SHP77 treated with DMSO at 0.1 percent for 48 hours (cell line): ENCODE measurements around the gene DSG1.
"Not testable (repeated sequence)": the region's sequence is repeated elsewhere in the genome, so short reads cannot be mapped to it uniquely, and the experiment has no call there.

Experiments
- DNase-seq: peaks from one replicate; lab custom pipeline; 2025; lab: John Stamatoyannopoulos, UW

Gene DSG1

DNA sequence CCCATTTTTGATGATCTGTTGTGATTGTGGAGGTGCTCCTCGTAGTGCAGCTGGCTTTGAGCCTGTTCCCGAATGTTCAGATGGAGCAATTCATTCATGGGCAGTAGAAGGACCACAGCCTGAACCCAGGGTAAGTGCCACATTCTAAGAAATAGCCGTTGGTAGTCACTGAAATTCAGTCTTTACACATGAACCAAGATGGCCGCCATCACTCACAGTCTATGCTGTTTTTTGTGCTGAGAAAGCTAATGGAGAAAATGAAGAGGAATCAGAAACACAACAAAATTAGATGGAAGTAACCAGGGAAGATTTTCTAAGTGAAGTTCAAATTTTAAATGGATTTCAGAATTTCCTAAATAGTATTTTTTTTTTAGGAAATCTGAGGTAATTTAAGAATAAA, 25.5 kb downstream of the DSG1 start:
- DNase-seq, result no peak

DNA sequence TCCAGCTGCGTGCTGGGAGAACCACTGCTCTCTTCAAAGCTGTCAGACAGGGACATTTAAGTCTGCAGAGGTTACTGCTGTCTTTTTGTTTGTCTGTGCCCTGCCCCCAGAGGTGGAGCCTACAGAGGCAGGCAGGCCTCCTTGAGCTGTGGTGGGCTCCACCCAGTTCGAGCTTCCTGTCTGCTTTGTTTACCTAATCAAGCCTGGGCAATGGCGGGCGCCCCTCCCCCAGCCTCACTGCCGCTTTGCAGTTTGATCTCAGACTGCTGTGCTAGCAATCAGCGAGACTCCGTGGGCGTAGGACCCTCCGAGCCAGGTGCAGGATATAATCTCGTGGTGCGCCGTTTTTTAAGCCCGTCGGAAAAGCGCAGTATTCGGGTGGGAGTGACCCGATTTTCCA, 35.4 kb downstream of the DSG1 start:
- not testable (repeated sequence) for DNase-seq

GRCh38 chr18:31354990-31355389, 37.0 kb downstream of the DSG1 start:
- no peak for DNase-seq

DNA sequence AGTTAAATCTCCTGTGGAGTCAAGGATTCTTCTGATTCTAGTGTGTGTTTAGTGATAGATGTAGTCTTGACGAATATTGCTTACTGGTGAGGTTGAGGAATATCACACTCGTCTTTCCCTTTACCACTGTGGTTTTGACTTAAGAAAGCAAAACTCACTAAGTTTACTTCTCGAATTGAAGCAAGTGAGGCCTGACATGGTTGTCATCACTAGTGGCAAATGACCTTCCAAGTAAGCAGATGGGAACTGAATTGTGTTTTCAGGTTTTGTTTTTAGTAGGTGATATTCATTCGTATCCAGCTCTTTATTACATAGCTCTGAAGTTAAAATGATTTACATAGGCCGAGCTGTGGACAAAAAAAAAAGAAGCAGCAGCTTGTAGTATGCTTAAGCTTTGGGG, 38.1 kb downstream of the DSG1 start:
- DNase-seq, result no peak

DNA sequence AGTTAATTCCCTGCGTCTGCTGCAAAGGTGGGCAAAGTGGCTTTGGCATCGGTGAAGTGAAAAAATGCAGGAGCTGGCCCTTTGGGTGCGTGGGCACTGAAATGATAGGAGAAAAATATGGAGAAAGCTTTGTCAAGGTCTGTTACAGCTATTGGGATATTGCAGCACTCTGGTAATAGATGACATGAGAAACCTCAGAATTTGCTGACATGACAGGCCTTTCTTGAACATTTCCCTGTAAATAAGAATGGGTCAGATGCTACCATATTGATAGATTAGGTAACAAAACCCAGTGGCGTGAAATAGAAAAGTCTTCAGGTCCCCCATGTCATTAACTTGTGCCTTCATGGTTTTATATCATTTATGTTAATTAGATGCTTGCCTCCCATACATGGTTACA, 46.2 kb downstream of the DSG1 start:
- DNase-seq, result no peak

DNA sequence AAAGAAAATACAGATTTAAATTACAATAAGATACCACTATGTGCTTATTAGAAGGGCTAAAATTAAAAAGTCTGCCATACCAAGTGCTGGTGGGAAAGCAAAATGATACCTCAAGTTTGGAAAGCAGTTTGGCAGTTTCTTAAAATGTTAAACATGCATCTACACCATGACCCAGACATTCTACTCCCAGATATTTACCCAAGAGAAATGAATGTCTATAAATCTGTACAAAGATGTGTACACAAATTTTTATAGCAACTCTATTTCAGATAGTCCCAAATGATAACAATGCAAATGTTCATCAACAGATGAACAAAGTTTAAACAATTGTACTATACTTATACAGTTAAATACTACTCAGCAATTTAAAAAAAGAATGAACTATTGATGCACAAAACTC, 51.5 kb downstream of the DSG1 start:
- no peak for DNase-seq

DNA sequence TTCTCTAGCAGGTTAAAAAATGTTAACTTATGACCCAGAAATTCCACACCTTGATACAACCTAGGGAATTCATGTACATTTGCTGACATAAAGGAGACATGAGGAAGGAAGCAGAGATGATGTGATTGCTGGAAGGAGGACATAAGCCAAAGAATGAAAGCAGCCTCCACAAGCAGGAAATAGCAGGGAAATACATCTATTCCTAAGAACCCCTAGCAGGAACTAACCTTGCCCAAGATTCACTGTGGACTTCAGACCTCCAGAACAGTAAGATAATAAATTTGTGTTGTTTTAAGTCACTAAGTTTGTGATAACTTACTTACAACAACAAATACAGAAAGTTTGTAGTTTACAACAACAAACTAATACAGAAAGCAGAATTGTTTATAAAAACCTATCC, 54.0 kb downstream of the DSG1 start:
- DNase-seq, result no peak

DNA sequence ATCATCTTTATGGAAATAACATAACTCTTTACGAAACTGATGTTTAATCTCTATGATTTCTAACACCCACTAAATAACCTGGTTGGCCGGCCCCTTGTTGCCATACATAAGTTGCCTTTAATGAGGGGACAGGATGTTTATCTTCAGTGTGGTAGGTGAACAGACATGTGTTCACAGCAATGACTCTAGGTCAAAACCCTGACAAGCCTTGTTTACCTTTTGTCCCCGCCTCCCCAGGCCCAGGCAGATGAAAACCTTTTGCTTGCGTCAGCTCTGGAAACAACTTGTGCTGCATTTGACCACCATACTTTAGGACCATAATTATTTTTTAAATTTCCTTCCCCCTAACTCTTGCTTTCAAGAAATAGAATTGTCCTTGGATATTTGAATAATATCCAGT, 55.7 kb downstream of the DSG1 start:
- peak; percentile 7 for DNase-seq

GRCh38 chr18:31376477-31376876, 58.5 kb downstream of the DSG1 start, which contains the start of gene DSG4:
Gene DSG4, plus strand, starts transcription at chr18:31376777. Its CDS starts 135 bp downstream, at chr18:31376912.
- DNase-seq, result no peak

DNA sequence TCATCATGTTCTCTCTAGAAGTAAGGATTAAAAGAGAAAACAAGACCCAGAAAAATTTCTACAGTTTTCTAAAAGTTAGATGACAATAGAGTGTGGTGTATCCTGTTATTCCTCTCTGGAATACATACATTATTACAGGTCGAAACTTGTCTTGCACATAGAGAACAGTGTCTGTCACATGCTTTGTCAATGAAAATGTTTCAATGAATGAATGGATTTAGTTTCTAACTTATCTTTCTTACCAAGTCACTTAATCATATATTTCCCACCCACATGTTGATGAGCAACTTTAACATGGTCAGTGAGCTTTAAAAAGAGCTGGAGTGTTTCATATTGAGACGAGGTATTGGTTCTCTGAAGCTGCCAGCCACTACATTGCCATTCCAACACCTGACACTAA, 63.0 kb downstream of the DSG1 start:
- DNase-seq, result no peak

DNA sequence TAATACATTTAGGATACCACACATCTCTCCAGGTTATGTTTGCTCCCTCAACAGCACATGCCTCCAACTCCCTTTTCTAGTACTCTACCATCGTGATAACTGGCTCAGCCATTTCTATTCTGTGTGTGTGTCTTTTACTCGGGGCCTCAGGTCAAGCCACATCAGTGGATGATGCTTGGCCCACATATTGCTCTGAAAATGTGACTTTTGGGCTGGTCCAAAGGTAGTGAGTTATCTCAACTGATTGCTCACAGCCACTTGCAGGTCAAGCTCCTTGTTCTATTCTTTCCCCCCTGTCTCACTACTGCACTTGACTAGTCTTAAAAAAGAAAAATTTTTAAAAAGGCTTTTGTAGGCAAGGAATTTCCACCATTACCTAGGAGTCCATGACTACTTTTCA, 64.1 kb downstream of the DSG1 start:
- DNase-seq, result no peak

- no peak for DNase-seq
These were observed 68.8 kb downstream of the DSG1 start for GRCh38 chr18:31386741-31387140.

DNA sequence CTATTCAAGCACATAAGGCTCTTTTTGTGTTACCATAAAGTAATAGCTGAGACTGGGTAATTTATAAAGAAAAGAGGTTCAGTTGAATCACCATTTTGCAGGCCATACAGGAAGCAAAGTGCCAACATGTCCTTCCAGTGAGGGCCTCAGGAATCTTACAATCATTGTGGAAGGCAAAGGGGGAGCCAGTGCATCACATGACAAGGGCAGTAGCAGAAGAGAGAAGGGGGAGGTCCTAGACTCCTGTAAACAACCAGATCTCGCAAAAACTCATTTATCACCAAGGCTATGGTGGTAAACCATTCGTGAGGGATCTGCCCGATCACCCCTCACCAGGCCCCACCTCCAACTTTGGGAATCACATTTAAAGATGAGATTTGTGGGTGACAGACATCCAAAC, 75.3 kb downstream of the DSG1 start:
- no peak for DNase-seq

- DNase-seq, result no peak
These were observed 79.0 kb downstream of the DSG1 start for GRCh38 chr18:31396796-31397612.

- DNase-seq, result no peak
These were observed 80.2 kb downstream of the DSG1 start for GRCh38 chr18:31398191-31398590.

GRCh38 chr18:31399306-31400032, 81.5 kb downstream of the DSG1 start:
- DNase-seq, result no peak

DNA sequence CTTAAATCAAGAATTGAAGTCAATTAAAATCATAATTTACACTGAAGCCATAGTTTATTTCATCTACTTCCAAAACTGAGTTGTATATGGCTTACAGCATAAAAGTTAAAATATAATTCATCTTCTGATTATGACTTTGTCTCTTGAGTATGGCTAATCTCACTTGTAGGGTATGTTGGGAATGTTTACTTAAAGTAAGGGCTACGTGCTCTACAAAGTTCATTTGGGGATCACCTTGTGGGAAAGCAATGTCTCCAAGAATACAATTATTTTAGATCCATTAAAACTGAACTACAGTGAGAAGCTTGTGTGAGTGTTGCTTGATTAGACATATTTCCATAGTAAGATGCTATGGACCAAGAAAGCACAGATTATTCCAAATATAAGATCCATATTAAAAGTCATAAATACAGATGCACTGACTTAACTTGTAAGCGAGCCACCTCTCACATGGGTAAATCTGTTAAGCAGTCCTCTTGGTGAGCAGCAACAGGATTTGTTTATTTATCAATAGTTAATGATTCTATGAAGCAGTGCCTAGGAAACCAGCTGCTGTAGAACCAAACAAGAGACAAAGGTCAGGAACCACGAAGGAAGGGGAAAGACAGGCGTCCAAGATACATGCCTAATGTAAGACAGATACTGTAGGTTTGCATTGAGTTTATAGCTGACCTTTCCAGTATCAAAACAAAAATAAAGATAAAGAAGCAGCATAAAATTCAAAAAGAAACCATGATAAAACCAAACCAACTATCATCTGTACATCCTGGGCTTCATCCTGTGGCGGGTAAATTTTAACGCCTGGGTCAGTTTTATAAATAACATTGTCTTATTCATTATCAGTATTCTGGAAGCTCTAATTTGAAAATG, 83.4 kb downstream of the DSG1 start:
- DNase-seq, result no peak

DNA sequence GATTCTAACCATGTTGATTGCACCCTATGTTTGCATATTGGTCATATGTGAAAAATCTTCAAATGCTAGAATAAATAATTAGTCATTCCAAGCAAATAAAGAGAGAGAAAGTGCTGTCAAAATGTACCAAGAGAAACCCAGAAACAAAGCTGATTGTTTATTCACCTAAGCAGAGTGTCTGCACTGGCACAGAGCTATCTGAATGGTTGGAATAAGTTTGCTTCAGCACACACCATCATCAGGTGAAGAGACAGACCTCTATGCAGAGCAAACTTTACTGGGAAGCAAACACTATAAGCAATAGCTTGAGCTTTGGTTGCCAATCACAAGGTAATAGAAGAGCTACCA, 84.0 kb downstream of the DSG1 start:
- DNase-seq, result no peak

DNA sequence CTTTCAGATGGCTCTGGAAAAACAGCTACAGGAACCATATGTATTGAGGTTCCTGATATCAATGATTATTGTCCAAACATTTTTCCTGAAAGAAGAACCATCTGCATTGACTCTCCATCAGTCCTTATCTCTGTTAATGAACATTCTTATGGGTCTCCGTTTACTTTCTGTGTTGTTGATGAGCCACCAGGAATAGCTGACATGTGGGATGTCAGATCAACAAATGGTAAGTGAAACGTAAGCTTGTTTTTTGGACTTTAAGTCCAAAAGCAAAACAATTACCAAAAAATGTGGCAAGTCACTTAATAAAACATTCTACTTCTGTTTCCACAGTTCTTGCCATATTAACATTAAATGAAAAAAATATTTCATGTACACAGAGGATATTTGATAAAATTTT, 85.4 kb downstream of the DSG1 start:
- DNase-seq, result no peak
